Measurements from ENCODE around the gene FXYD1.
"Not testable (repeated sequence)": the region's sequence is repeated elsewhere in the genome, so short reads cannot be mapped to it uniquely, and the experiment has no call there.

The FXYD1 gene

GRCh38 chr19:35125749-35126623, 12.6 kb upstream of the FXYD1 start:
- no peak for DNase-seq

DNA sequence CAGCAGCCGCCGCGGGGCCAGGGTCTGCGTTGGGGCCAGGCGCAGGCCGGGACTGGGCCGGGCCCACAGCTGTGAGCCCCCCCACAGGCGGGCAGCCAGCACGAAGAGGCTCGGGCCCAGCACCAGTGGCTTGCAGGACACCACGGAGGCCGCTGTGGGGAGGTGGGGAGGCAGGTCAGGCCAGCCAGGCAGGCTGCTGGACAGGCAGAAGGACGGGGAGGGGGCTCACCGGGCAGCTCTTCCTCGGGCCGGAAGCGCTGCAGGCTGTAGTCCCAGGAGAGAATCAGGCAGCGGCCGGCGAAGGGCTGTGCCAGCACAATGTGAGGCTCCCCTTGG, 12.0 kb upstream of the FXYD1 start:
- DNase-seq: no peak

- DNase-seq: no peak
Observed at GRCh38 chr19:35127871-35128270, 10.8 kb upstream of the FXYD1 start.

GRCh38 chr19:35128398-35129057, 10.1 kb upstream of the FXYD1 start:
- no peak for DNase-seq

DNA sequence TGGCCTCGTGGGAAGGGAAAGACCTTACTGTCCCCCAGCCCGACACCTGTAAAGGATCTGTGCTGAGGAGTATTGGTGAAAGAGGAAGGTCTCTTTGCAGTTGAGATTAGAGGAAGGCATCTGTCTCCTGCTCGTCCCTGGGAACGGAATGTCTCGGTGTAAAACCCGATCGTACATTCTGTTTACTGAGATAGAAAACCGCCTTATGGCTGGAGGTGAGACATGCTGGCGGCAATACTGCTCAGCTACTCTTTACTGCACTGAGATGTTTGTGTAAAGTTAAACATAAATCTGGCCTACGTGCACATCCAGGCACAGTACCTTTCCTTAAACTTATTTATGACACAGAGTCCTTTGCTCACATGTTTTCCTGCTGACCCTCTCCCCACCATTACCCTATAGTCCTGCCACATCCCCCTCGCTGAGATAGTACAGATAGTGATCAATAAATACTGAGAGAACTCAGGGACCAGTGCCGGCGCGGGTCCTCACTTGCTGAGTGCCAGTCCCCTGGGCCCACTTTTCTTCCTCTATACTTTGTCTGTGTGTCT, 8.8 kb upstream of the FXYD1 start:
- not testable (repeated sequence) for DNase-seq

DNA sequence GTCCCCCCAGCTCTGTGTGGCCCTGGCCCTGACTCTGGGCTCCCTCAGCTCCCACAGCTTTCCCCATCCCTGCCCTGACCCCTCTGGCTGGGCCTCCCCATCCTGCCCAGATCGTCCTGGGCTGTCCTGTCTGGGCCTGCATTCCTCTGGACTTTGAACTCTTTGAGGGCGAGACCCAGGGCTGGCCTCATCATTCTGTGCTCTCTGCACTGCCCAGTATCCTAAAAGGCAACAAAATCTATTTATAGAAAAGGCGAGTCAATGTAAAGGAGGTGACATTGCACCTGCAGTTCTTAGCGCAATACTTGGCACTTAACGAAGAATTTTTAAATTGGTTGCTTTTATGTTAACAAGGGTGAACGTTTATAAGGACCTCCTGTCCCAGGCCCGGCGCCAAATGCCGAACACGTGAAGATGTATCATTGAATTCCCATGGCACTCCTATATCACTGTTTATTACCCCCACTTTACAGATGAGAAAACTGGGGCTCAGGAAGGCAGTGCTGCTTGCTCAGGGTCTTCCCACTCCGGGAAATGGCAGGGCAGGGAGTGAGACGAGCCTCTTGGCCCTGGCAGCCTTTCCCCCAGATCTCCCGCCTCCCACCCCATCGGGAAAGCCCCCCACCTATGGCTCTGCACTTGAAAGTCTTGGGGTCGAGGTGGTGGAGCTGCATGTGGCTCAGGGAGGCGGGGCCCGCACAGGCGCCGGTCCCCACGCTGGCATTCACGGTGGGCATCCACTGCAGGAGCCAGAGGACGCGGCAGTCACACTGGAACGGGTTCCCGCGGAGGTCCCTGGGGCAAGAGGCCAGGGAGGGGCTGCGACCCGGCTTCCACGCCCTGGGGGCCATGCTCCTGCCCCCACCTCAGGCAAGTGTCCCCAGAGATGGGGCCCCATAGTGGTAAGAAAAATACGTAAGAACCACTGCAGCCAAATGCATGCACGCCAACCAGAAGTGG, 7.6 kb upstream of the FXYD1 start:
- no peak for DNase-seq

DNA sequence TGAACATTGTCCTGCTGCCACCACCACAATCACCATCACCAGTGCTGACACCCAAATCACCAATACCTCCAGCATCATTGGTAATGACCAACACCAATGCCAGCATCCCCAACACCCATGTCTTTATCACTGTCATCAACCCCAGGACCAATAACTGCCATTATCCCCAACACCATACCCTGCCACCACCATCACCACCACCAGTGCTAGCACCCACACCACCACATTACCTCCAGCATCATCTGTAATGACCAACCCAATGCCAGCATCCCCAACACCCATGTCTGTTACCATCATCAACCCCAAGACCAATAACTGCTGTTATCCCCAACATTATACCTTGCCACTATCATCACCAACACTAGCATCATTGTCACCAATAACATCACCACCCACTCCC, 6.4 kb upstream of the FXYD1 start:
- DNase-seq: no peak

GRCh38 chr19:35133826-35134225, 4.8 kb upstream of the FXYD1 start:
- no peak for DNase-seq

DNA sequence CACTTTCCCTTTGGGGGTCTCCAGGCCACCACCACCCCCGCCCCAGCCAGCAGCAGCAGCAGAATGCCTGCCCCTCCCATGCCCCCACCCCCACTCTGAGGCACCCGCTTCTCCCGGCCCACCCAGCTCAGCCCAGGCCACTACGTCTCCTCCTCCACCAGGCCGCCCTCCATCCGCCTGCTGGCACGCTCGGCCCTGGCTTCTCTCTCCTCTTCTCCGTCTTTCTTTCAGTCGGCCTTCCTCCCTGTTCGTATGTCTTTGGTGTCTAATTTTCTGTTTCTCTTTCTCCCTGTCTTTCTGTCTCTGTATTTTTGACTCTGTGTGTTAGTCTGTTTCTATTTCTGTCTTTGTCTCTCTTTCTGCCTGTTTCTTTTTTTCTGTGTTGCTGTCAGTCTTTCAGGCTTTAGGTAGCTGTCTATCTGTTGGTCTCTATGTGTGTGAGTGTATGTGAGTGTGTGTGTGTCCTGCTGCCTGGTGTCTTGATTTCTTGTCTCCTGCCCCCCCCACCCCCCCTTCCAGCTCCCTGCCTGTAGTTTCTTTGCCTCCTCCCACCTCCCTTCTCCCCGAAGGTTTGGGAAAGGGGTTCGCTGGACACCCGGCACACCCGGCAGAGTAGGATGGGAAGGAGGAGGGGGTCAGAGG, 3.9 kb upstream of the FXYD1 start, which contains the start of gene LGI4:
Gene LGI4 (minus strand): TSS at position 459 of the 642 bp plus-strand sequence. CDS start 379 bp downstream, at position 80.
- no peak for DNase-seq

GRCh38 chr19:35135389-35135909, 3.2 kb upstream of the FXYD1 start:
- peak; percentile 23 for DNase-seq

- DNase-seq: no peak
Observed at GRCh38 chr19:35136231-35136630, 2.4 kb upstream of the FXYD1 start.

- DNase-seq: no peak
Observed at GRCh38 chr19:35136977-35137702, 1.5 kb upstream of the FXYD1 start.

GRCh38 chr19:35140207-35140961, 1.8 kb downstream of the FXYD1 start:
- DNase-seq: no peak

GRCh38 chr19:35140962-35141836, 2.6 kb downstream of the FXYD1 start:
- peak; percentile 77 for DNase-seq

DNA sequence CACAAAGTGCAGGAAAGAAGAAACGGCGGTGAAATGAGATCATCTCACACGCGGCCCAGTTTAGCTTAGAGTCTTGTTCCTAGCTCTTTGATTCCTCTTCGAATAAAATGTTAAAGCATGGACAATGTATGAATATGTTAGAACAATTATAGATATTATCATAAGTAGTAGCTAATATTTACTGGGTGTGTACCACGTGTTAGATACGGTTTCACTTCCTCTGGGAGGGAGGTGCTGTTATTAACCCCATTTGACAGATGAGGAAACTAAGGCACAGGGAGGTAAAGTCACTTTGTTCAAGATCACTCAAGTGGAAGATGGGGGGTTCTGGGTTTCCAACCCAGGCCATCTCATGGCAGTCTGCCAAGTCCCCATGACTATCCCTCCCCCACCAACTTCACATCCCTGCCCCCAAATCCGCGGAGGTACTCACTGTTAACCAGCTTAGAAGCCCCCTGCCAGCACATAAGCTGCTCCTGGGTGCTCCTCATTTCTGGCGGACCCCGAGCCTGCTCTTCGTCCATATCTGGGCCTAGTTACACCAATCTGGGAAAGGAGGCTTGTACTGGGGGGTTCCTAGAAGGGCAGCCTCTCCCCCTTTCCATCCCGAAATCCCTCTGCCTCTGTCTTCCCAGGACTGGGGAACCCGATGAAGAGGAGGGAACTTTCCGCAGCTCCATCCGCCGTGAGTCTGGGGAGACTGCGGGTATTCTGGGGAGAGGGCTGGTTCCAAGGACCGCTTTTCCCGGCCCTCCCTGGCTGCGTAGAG, 3.4 kb downstream of the FXYD1 start:
- DNase-seq: no peak

DNA sequence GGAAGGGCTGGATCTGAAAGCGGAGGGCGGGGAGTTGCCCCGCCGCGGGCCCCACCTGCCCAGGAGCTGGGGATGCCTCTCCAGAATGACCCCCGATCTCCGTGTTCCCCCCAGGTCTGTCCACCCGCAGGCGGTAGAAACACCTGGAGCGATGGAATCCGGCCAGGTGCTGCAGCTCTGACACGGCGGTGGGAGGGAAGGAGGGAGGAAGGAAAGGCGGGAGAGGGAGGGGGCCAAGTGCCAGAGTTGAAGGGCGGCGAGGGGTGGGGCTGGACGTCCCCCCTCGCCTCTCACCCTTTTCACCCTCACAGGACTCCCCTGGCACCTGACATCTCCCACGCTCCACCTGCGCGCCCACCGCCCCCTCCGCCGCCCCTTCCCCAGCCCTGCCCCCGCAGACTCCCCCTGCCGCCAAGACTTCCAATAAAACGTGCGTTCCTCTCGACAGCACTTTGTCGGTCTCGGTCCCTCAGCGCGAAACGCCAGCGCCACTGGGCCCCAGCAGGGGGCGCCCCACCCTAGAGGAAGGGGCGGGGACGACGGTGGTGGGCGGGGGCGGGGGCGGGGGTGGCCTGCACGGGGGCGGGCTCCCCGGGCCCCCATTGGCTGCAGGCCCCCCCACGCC, 4.1 kb downstream of the FXYD1 start:
- peak; percentile 9 for DNase-seq

- no peak for DNase-seq
Observed at GRCh38 chr19:35143231-35143715, 4.6 kb downstream of the FXYD1 start, which contains the start of gene FXYD7. TSS of gene FXYD7 (plus strand) at chr19:35143255. CDS start at chr19:35143334, 79 bp downstream.

- no peak for DNase-seq
Observed at GRCh38 chr19:35143818-35144217, 5.2 kb downstream of the FXYD1 start.
